Measurements from ENCODE around the gene C3orf22.

- TF ChIP-seq EZH2 (IDR thresholded peaks at IDR 0.05; ENCODE audit: insufficient read depth, poor library complexity, severe bottlenecking) = no peak
- no peak for TF ChIP-seq EZH2phosphoT487 (IDR thresholded peaks at IDR 0.05; ENCODE audit: insufficient read depth, low read depth)
Measured at GRCh38 chr3:126556637-126557414, 1.9 kb downstream of the C3orf22 start.
